Calu3 (cell line): Measurements from ENCODE around the gene YIPF1. TPM values are rescaled to one million over a fixed set of nuclear protein-coding genes. Genes with fewer than 3 reads are reported as not detected.

Experiments
- BruUV-seq: library from RNA; stranded (reverse); fragments of 400-500 nt; replicated peaks from 2 replicates; lab custom pipeline; 2021; lab: Mats Ljungman, UMichigan
- CTCF ChIA-PET: fragments of 300-600 bp; sonication (Branson Sonifier 250); formaldehyde crosslinking; loops from one replicate; lab custom pipeline; 2022; ENCODE audit warnings: antibody characterized with exemption; lab: Charles Lee
- DNase-seq: peaks from one replicate; pipeline ENCODE4 v3.0.0; 2022
- H3K27ac Mint-ChIP-seq: one replicate; pipeline ENCODE4 v1.8.0; 2022; ENCODE audit warnings: mixed read lengths; ENCODE audit not compliant: unreplicated experiment
- H3K27me3 Mint-ChIP-seq: one replicate; pipeline ENCODE4 v1.8.0; 2022; ENCODE audit warnings: mixed read lengths; ENCODE audit not compliant: unreplicated experiment
- H3K36me3 Mint-ChIP-seq: one replicate; pipeline ENCODE4 v1.8.0; 2022; ENCODE audit warnings: mild to moderate bottlenecking, moderate library complexity, mixed read lengths; ENCODE audit not compliant: insufficient read depth, unreplicated experiment
- H3K4me1 Mint-ChIP-seq: one replicate; pipeline ENCODE4 v1.8.0; 2022; ENCODE audit warnings: mild to moderate bottlenecking, low read depth, mixed read lengths; ENCODE audit not compliant: unreplicated experiment
- H3K4me3 Mint-ChIP-seq: one replicate; pipeline ENCODE4 v1.8.0; 2022; ENCODE audit warnings: mild to moderate bottlenecking, low read depth, moderate library complexity, mixed read lengths; ENCODE audit not compliant: unreplicated experiment
- H3K9me3 Mint-ChIP-seq: one replicate; pipeline ENCODE4 v1.8.0; 2022; ENCODE audit warnings: low read depth, mixed read lengths; ENCODE audit not compliant: unreplicated experiment
- intact Hi-C: fragments of 100-400 bp; cut with micrococcal nuclease; formaldehyde crosslinking; loops from one replicate; pipeline ENCODE4 v1.10.0; 2022; ENCODE audit not compliant: unreplicated experiment
- total RNA-seq: library from RNA; stranded (reverse); gene quantifications from 2 replicates; pipeline ENCODE4 v1.2.3, GENCODE V29; 2022
- TF ChIP-seq, protein P1 (sequence below): fragments of 200-600 bp; IDR thresholded peaks from one replicate; pipeline ENCODE4 v1.8.0; 2022; ENCODE audit warnings: antibody characterized with exemption; ENCODE audit not compliant: unreplicated experiment

YIPF1 gene
- total RNA-seq, 1 experiment from 2014 or later = 18.2 TPM

DNA sequence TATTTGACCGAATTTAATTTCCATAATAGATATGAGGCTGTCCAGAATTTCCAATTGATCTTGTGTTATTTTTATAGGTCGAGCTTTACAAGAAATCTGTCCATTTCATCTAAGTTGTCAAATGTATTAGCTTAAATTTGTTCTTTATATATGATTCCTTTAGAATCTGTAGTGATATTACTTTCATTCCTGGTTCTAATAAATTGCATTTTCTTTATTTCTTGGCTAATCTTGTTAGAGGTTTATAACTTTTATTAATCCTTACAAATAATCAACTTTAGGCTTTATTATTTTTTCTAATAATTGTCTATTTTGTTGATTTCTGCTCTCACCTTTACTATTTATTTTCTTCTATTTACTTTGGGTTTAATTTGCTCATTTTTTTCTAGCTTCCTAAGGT, 41.9 kb upstream of the YIPF1 start:
- H3K4me1 Mint-ChIP-seq = no peaks in the 10 kb centered on the region
- no peaks in the 10 kb centered on the region for H3K27me3 Mint-ChIP-seq
- CTCF ChIA-PET = interaction anchor here (1.7 kb wide), 1 partner anchor 14 kb away, joined by 3 read pairs; the partner anchor contains the start of gene IFT25
- H3K36me3 Mint-ChIP-seq = no peaks in the 10 kb centered on the region
- no peak overlapping the region for H3K27ac Mint-ChIP-seq
- BruUV-seq = no TSS peak
- no peak overlapping the region for H3K4me3 Mint-ChIP-seq
- intact Hi-C loops = no loop called here
- DNase-seq = no peak
- TF ChIP-seq, protein P1, sequence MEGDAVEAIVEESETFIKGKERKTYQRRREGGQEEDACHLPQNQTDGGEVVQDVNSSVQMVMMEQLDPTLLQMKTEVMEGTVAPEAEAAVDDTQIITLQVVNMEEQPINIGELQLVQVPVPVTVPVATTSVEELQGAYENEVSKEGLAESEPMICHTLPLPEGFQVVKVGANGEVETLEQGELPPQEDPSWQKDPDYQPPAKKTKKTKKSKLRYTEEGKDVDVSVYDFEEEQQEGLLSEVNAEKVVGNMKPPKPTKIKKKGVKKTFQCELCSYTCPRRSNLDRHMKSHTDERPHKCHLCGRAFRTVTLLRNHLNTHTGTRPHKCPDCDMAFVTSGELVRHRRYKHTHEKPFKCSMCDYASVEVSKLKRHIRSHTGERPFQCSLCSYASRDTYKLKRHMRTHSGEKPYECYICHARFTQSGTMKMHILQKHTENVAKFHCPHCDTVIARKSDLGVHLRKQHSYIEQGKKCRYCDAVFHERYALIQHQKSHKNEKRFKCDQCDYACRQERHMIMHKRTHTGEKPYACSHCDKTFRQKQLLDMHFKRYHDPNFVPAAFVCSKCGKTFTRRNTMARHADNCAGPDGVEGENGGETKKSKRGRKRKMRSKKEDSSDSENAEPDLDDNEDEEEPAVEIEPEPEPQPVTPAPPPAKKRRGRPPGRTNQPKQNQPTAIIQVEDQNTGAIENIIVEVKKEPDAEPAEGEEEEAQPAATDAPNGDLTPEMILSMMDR = no peak
- H3K9me3 Mint-ChIP-seq = peaks cover 6% of the 10 kb centered on the region

DNA sequence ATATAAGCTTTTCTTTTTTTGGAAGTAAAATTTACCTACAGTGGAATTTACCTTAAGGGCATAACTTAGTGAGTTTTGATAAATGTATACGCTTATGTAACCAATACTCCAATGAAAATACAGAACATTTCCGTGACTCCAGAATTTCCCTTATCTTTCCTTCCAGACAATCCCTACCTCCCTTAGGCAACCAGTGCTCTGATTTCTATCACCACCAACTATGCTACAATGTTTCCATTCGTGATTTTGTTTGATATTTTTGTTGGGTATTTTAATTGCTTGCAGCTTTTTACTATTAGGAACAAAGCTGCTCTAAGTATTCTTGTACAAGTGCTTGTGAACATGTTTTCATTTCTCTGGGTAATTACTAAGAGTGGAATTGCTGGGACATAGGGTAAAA, 41.3 kb upstream of the YIPF1 start:
- CTCF ChIA-PET = no interaction called here
- Mint-ChIP-seq H3K4me1 (no peaks in the 10 kb centered on the region), H3K27ac (no peak overlapping the region), H3K4me3 (no peak overlapping the region), H3K9me3 (peaks cover 6% of the 10 kb centered on the region), H3K27me3 (no peaks in the 10 kb centered on the region), H3K36me3 (no peaks in the 10 kb centered on the region)
- TF ChIP-seq, protein P1 = no peak
- BruUV-seq = no TSS peak
- intact Hi-C loops = no loop called here
- DNase-seq = no peak

DNA sequence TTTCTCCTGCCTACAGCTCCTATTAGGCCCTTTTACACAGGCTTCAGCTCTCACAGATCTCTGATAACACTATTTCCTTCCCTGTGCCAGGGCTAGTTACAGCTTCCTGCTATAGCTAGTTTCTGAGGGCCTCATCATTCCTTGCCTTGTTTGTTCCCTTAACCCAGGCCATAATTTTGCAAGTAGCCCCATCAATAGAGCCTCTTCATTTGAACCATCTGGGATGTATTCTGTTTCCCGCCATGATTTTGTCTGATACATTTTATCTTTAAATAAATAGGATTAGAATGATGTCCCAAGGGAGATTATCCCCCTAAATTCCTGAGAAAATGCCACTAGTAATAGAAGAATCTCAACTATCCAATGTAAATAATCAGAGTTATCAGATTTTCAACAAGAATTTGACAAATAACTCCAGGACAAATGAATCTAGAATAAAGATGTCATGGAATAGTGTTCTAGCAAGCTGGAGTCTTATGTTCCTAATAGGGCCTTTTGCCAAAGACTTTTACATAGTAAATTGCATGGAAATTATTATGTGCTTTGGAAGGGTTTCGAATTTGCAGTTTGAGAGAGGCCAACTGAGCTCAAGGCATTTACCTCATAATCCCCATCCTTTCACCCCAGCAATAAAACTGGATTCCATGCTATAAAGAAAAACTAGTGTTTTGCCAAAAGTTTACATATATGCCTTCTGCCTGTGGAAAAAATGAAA, 39.8 kb upstream of the YIPF1 start:
- no peaks in the 10 kb centered on the region for H3K4me1 Mint-ChIP-seq
- DNase-seq = no peak
- TF ChIP-seq, protein P1 = no peak
- no peaks in the 10 kb centered on the region for H3K36me3 Mint-ChIP-seq
- no TSS peak for BruUV-seq
- CTCF ChIA-PET = interaction anchor here (0.7 kb wide), 1 partner anchor 1918 kb away, joined by 4 read pairs; no protein-coding TSS in a partner anchor
- no peak overlapping the region for H3K4me3 Mint-ChIP-seq
- no peaks in the 10 kb centered on the region for H3K27me3 Mint-ChIP-seq
- H3K9me3 Mint-ChIP-seq = peaks cover 6% of the 10 kb centered on the region
- no peak overlapping the region for H3K27ac Mint-ChIP-seq
- intact Hi-C loops = no loop called here

DNA sequence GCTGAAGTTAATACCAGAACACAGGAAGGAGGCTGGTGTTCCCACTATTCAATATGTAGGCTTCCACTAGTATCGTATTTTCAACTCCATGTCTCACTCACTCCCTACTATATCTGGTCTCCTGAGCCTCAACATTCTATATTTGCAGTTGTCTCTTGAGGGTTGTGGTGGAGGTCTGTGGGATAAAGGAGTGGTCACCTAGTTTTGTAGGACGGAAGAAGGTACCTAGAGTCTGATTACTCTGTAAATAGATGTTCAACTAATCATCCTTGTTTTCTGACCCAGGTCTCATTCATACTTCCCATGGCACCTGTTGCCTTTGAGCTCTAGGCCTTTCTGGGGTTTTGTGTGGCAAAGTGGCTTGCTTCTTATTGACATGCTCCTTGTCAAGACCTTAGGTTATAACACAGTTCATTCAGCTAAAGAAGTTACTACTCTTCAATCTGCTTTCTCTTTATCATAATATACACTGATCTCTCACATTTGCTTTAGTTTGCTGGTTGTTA, 37.8 kb upstream of the YIPF1 start:
- Mint-ChIP-seq H3K4me1 (no peaks in the 10 kb centered on the region), H3K36me3 (no peaks in the 10 kb centered on the region), H3K4me3 (no peak overlapping the region), H3K9me3 (no peaks in the 10 kb centered on the region), H3K27me3 (no peaks in the 10 kb centered on the region), H3K27ac (no peak overlapping the region)
- CTCF ChIA-PET = no interaction called here
- no peak for DNase-seq
- BruUV-seq = no TSS peak
- intact Hi-C loops = no loop called here
- TF ChIP-seq, protein P1 = no peak
